HEK293T (cell line): Measurements from ENCODE around the gene MC1R.

Source experiments
- ARNT ChIP-seq: fragments of 450-650 bp; IDR thresholded peaks from 2 replicates; pipeline ENCODE4 v1.6.1; 2017; ENCODE audit warnings: mild to moderate bottlenecking
- BHLHE40 ChIP-seq: fragments of 450-650 bp; IDR thresholded peaks from 2 replicates; pipeline ENCODE4 v1.6.1; 2016; ENCODE audit warnings: mild to moderate bottlenecking, moderate library complexity, borderline replicate concordance
- FOXM1 ChIP-seq: fragments of 450-650 bp; IDR thresholded peaks from 2 replicates; pipeline ENCODE4 v1.6.1; 2017; ENCODE audit warnings: mild to moderate bottlenecking, borderline replicate concordance
- HDGF ChIP-seq: fragments of 450-650 bp; IDR thresholded peaks from 2 replicates; pipeline ENCODE4 v1.6.1; 2017; ENCODE audit warnings: antibody characterized with exemption, borderline replicate concordance
- LEF1 ChIP-seq: fragments of 450-650 bp; IDR thresholded peaks from 2 replicates; pipeline ENCODE4 v1.6.1; 2017; ENCODE audit warnings: mild to moderate bottlenecking, borderline replicate concordance
- SP1 ChIP-seq: fragments of 450-650 bp; IDR thresholded peaks from 2 replicates; pipeline ENCODE4 v1.6.1; 2017
- TARDBP ChIP-seq: fragments of 450-650 bp; IDR thresholded peaks from 2 replicates; pipeline ENCODE4 v1.6.1; 2016

GRCh38 chr16:89897204-89897603, 21.5 kb upstream of the MC1R start:
- no peak for TF ChIP-seq FOXM1
- no peak for TF ChIP-seq SP1
- no peak for TF ChIP-seq ARNT
- TF ChIP-seq BHLHE40: no peak
- TF ChIP-seq TARDBP: no peak
- no peak for TF ChIP-seq LEF1
- TF ChIP-seq HDGF: no peak
